NCI-H1930 (cell line): ENCODE data around the gene CACNB1.

Experiments used
- DNase-seq, 2 experiments: peaks; one replicate each; lab custom pipeline; 2025; lab: John Stamatoyannopoulos, UW

CACNB1 gene

DNA sequence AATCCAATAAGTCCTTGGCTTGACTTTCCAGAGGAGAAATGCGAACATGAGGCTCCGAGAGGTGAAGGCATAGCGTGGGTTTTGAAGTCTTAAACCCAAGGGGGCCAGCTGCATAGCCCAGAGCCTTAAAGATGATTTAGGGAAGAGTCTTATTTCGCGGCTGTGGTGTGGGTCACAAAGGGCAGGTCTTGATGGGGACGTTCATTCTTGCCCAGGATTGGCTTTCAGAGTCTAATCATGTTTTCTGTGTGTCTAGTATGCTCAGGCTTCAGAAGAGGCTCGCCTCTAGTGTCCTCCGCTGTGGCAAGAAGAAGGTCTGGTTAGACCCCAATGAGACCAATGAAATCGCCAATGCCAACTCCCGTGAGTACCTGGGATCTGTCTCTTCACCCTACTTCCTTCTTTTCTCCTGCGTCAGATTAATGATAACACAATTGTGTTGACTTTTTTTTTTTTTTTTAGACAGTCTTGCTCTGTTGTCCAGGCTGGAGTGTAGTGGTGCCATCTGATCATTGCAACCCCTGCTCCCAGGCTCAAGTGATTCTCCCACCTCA, 3.6 kb upstream of the CACNB1 start:
- DNase-seq: no peak

DNA sequence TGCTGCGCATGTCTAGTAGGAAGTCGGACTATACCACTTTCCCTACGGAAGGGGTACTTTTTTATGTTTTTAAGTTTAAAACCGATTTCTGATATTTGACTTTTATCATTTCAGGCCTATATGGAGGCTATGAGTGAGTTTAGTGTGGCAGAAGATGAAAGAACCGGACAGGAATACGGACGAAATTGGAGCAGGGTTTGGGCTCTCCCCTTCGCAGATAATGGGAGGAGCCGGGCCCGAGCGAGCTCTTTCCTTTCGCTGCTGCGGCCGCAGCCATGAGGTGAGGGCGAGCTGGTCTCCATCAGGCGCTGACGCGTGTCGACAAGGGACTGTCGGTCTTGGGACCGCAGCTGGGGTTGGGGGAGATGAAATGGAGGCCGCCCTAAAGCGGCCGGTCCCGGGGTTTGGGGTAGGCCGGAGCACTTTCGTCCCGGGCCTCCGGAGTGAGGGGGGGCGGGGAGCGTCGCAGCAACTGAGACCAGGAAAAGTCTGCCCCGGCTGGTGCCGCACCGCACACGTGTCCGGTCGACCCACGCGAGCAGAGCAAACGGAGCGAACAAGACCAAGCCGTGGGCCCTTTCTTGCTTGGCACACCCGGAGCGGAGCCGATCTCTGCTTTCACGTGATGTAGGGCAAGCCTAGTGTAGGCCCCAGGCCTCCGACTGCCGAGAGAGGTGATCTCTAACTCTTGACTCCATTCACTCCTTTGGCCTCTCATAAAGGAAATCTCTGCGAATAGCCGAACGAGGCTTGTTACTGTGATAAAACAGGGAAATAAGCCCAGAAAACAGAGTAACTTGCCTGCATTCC, 2.8 kb upstream of the CACNB1 start, which contains the start of gene RPL19:
RPL19 (plus strand) TSS at position 214 of the 810 bp plus-strand sequence; CDS start at position 276, 62 bp downstream.
- DNase-seq: no peak

DNA sequence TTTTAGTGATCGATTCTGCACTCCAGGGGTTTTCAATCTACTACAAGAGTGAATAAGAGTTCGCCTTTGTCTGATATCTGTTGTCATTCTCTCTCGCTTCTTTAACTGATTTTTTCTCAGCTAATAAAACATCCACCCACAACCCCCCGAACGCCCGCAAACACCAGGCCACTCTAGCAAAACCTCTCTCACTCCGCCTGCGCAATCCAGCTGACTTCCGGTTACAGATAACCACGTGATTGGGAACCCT, 2.3 kb upstream of the CACNB1 start:
- DNase-seq: peak; percentile 86 to 92

DNA sequence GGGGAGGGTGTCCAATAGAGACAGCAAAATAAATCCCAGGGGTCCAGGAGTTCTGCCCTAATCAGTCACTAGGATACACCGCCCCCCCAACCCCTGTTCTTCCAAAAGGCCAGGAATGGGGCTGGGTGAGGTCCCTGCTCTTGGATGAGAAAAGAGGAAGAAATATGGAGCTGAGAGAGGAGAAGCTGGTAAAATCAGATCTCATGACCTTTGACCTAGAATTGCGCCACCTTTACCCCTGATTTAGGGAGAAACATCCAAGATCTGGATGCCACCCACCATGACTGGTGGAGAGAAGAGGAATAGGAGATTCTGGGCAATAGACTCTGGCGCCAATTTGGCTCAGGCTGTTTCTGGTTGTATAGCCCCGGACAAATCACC, 707 bp upstream of the CACNB1 start:
- DNase-seq: no peak

- DNase-seq: no peak
These were observed 619 bp downstream of the CACNB1 start for GRCh38 chr17:39196808-39197291.

DNA sequence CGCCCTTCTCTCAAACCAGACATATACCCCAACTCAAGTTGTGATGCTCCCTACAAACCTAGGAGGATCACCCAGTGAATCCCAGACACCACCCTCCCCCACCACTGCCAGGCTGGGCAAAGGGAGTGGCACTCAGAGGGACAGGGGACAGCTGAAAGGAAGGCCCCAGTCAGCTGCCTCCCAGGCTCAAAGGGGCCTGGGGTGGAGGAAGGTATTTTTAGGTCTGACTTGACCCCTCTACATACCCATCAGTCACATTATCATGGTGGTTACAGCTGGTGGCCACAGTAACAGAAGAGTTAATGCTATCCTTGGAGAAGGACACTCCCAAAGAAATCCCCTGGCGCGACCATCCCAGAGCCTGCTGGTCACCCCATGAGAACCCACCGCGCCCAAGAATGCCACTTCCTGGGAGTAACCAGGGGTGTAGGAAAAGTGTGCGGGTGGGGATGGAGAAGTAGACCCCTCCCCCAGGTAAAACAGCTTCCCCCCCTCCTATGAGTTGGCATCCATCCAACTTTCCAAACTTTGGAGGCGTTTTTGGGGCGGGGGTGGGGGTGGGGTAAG, 1.1 kb downstream of the CACNB1 start:
- DNase-seq: no peak

DNA sequence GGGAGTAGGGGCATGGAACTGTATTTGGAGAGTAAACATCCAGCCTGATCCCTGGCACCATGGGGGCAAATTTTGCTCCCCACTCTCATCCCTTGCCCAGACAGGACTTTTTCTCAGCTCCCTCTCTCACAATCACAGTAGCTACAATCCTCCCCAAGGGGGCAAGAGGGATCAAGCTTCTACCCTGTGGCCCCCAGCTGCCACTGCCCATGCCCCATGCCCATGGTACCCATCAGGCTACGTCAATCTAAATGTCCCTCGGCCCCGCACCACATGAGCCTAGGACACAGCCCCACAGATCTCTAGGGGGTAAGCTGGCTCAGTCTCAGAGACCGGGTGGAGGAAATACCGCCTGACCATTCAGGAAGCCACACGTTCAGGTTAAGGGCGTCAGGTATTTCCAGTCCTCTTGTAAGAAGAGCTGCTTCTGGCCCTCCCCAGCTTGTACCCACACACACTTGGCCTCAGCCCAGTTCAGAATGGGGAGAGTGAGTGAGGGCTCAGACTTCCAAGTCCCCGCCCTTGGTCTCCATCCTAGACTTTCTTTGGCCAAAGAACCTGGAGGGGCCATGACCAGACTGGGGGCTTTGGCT, 1.8 kb downstream of the CACNB1 start:
- DNase-seq: no peak

DNA sequence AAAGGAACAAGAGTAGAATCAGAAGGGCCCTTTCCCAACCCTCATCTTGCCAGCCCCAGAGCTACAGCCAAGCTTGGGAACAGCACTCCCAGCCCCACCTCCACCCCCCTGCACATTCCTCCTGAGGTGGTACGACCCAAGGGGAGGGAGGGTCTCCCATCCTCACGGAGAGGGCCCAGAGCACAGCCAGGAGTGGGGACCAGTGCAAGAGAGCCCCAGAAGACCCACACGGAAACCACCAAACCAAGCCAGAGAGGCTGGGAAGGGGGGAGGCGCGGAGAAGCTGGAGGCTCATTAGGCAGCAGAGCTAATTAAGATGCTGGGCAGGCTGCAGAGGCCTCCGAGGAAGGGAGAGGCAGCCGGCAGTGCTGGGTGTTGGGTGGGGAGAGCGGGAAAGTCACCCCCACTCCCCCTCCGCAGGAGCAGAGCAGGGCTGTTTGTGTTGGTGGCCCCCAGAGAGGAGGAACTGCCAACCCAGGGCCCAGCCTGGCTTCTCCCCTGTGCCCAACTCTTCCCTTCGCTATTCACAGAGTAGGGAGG, 2.4 kb downstream of the CACNB1 start:
- no peak for DNase-seq

- no peak for DNase-seq
These were observed 3.1 kb downstream of the CACNB1 start for GRCh38 chr17:39194089-39194984.

- DNase-seq: no peak
These were observed 4.1 kb downstream of the CACNB1 start for GRCh38 chr17:39193346-39193745.

GRCh38 chr17:39192901-39193300, 4.6 kb downstream of the CACNB1 start:
- DNase-seq: no peak

DNA sequence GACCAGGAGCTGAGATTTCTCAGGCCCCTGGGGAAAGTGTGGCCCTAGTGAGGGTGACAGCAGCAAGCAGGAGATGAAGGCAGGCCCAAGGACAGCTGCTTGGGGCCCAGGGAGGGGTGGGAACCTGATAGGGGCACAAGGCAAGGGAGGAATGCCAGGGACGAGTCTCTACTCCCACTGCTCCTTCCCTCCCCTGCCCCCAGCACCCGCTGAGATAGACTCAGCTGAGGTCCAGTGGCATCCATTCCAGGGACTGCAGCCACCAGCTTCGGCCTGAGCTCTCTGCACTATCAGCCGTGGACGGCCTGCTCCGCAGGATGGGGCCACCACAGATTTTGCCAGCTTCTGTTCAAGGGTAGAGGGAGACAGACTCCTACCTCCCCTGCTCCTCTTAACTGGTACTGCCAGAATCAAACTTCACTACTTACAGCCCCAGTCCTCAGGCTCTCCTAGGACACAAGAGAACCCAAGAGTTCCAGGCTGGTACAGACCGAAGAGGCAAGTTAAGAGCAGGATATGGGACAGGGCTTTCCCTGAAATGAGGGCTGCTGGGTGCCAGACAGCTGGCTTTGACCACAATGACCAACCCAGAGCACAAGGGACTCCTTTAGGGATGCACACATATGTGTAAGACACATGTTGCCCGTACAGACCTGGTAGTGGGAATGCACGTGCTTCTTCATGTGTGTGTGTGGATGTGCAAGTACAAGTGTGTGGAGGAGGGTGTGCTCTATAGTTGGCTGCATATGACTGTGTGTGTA, 5.5 kb downstream of the CACNB1 start:
- DNase-seq: no peak

DNA sequence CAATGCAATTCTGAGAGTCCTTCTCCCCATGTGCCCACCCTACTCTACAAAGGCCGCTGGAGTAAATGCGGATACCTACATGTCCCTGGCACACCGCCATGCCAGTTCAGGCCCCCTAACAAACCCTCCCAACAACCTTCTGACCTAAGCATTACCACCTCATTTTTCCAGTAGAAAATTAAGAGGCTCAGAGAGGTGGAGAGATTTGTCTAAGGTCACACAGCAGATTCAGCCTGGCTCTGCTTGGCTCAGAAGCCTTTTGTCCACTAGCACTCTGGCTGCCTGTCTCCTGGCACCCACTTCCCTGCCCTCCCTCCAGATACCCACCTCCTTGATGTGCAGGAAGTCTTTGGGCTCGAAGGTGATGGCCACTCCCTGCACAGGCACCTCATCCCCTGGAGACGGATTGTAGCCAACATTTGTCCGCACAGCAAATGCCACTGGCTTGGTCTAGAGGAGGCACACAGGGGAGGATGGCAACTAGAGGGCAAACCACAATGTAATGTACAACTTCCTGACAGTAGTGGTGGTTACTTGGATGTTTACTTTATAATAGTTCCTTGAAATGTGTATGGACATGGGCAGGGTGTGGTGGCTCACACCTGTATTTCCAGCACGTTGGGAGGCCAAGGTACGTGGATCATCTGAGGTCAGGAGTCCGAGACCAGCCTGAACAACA, 10.2 kb downstream of the CACNB1 start:
- no peak for DNase-seq

DNA sequence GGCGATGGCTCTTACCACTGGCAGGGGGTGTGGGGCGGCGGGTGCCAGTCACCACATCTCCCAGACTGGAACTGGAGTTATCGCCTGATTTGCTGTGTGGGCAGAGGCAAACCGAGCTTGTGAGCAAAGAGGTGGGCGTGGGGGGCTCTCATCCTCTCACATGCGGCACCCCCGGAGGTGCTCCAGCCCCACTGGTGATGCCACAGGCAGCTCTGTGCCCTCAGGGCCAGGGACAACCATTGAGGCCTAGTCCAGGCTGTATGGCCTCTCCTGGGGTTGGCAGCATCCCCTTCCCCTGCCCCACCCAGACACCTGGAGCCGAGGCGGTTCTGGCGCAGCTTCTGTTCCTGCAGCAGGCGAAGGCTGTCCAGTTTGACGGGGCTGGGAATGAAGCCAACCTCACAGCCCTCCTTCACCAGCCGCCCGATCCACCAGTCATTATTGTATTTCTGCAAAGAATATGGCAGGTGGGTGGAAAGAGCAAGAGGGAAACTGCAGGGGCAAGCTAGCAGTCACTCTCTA, 10.9 kb downstream of the CACNB1 start:
- DNase-seq: no peak

GRCh38 chr17:39183720-39184119, 13.7 kb downstream of the CACNB1 start:
- DNase-seq: no peak

GRCh38 chr17:39183045-39183444, 14.4 kb downstream of the CACNB1 start:
- no peak for DNase-seq

- DNase-seq: no peak
These were observed 16.2 kb downstream of the CACNB1 start for GRCh38 chr17:39181303-39181702.

DNA sequence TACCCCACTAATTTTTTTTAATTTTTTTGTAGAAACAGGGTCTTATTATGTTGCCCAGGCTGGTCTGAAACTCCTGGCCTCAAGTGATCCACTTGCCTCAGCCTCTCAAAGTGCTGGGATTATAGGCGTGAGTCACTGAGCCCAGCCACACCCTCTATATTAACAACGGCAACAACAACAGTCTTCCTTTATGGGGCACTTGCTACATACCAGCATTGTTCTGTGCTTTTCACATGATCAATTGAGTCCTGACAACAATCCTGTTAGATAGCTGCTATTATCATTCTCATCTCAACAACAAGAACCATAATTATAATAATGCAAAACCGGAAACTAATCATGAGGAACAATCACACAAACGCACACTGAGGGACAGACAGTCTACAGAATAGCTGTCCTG, 18.9 kb downstream of the CACNB1 start:
- DNase-seq: no peak

DNA sequence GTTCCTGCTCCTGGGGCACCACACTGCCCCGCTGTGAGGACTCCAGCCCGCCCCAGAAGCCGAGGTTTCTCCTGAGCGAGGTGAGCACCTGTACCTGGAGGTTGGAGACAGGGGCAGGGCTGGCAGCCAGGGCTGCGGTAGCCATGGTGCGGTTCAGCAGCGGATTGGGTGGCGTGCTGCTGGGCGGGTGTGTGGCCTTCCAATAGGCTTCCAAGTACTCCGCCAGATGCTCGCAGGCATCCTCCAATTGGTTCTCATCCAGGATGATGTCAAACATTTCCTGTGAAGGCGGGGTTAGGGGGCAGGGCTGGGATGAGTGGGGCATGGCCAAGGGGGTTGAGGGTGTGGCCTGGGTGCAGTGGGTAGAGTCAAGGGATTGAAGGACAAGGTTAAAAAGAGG, 20.2 kb downstream of the CACNB1 start:
- DNase-seq: no peak

DNA sequence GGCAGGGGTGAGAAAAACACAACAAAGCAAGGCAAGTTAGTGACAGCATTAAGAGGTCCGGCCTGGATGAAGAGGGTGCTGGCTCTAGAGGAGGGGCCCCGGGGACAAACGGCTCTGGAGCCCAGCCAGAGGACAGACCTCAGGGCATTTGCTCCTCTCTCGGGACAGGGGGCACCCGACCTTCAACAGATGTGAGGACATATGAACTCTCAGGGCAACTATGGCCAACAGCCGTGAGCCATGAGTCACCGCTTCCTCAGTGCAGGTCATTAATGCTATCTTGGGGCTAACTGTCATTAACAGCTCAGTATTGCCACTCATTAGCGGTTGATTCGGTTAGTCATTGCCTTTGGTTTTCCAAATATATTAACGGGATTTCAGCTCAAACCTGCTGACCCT, 21.8 kb downstream of the CACNB1 start:
- DNase-seq: no peak
